HG03159 (cell line): Measurements from ENCODE around the gene GINM1.

Experiments used
- ATAC-seq: cut with Tn5 transposase; IDR thresholded peaks from one replicate; pipeline ENCODE4 v1.9.1; 2021; ENCODE audit warnings: mild to moderate bottlenecking, moderate library complexity; ENCODE audit not compliant: unreplicated experiment

The GINM1 gene, protein sequence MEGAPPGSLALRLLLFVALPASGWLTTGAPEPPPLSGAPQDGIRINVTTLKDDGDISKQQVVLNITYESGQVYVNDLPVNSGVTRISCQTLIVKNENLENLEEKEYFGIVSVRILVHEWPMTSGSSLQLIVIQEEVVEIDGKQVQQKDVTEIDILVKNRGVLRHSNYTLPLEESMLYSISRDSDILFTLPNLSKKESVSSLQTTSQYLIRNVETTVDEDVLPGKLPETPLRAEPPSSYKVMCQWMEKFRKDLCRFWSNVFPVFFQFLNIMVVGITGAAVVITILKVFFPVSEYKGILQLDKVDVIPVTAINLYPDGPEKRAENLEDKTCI

DNA sequence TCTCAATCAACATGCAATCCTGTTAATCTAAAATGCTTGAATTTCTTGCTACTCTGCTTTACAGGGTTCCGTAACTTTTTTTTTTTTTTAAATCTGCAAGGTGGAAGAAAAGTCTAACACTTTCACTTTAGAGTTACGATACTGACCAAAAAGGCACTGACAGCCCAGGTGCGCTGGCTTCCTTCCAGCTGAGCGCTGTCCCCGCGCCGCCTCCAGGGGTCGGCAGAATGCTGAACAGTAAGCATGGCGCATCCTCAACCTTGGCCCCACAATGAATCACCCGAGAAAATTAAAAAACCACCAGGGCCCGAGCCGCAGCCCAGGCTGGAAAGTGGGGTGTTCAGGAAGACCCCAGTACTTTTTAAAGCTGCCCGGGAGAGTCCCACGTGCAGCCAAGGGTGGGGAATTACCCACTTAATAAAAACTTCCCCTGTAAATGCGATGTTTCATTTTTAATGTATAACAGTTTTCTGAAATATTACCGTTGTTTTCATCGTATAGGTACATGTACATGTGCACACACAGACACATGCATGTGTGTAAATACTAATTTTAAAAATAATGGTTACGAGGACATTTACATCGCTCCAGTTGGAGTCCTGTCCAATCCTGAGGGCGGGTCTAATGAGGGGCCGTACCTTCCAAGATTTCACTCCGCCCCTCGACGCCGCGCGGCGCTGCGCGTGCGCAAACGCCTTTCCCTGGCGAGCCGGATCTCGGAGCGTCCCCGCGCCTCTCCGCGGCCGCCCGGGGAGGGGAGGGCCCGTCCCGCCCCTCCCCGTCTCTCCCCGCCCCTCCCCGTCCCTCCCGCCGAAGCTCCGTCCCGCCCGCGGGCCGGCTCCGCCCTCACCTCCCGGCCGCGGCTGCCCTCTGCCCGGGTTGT, at the start of gene GINM1:
TSS of gene GINM1 (plus strand) at position 849 of the 883 bp plus-strand sequence. CDS start 40 bp downstream, outside the sequence.
- ATAC-seq = peak; percentile 77

DNA sequence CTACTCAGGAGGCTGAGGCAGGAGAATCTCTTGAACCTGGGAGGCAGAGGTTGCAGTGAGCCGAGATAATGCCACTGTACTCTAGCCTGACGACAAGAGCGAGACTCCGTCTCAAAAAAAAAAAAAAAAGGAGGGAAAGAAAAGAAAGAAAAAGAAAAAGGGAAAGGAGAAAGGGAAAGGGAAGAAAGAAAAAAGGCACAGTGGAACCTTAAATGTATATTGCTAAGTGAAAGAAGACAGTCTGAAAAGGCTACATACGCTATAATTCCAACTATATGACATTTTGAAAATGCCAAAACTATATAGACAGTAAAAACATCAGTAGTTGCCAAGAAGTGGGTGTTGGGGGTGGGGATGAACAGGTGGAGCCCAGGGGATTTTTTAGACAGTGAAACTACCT, 36.5 kb upstream of the GINM1 start:
- ATAC-seq = no peak

DNA sequence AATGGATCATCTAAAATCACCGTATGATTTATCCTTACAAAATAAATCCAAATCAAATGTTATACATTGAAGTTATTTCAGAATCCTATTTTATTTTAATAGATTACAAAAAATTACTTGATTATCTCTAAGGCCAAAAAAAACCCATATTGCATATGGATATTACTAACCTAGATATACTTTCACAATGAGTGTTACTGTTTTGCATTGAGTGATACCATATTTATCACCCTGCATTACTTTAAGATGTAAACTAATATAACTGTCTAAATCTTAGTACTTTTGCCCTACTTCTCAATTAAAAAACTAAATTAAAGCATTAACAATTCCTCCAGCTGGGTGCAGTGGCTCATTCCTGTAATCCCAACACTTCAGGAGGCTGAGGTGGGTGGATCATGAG, 31.4 kb upstream of the GINM1 start:
- no peak for ATAC-seq

DNA sequence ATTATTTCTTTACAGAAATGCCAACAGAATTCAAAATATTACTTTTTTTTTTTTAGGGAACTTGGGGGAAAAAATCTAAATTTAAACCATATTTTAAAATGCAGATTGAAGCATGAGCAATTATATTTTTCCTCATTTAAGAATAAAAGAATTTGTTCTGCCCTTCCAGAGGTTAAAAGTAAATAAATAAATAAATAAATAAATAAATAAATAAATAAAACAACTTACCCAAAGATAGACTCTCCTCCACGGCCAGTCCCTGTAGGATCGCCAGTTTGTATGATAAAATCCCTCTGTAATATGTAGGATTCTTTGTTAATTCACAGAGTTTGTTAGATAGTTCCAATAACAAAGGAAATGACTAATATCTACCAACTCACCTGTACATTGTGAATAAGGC, 25.0 kb upstream of the GINM1 start:
- no peak for ATAC-seq

DNA sequence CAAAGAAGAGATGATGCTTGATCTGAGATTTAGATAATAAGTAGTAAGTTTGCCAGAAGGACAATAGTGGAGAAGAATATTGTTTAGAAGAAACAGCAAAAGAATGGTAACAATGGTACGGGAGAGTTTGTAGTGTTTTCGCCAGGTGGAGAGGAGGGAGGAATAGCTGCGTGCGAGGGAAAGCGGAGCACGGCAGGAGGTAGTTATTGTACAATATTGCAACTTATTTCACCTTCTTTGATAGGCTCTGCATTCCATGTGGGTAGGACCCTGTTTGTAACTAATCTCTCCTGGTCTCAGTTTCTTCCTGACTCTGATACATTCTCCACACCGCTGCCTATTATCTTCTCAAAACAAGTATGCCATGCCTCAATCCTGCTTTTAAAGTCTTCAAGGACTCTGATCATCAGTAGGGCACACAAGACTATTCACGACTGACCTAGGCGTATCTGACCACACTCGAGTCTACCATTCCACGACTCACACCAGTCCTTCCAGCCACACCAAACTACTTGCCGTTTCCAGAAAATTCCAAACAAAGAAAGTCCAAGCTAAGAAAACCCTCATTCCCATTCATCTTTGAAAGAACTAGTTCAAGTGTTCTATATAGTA, 21.4 kb upstream of the GINM1 start:
- no peak for ATAC-seq

DNA sequence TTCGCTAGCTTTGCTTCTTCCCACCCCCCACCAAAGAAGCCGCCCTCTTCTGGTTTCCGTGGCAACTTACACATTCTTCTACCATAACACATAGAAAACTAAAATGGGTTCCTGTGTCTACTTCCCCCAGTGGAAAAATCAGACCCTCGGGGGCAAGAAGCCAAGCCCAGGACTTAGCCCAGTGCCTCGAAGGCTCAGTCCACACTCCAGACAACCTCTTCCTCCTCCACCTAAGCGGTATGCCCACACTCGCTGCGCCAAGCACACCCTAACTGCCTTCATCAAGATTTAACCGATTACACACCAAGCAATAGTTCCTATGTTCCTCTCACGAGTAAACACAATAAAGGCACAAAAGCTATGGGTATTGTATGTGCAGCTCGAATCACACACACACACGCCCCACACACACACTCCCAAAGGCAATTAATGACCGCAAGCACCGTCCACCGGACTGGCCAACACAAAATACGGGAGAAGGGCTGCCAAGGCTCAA, 20.9 kb upstream of the GINM1 start:
- ATAC-seq = peak; percentile 23

DNA sequence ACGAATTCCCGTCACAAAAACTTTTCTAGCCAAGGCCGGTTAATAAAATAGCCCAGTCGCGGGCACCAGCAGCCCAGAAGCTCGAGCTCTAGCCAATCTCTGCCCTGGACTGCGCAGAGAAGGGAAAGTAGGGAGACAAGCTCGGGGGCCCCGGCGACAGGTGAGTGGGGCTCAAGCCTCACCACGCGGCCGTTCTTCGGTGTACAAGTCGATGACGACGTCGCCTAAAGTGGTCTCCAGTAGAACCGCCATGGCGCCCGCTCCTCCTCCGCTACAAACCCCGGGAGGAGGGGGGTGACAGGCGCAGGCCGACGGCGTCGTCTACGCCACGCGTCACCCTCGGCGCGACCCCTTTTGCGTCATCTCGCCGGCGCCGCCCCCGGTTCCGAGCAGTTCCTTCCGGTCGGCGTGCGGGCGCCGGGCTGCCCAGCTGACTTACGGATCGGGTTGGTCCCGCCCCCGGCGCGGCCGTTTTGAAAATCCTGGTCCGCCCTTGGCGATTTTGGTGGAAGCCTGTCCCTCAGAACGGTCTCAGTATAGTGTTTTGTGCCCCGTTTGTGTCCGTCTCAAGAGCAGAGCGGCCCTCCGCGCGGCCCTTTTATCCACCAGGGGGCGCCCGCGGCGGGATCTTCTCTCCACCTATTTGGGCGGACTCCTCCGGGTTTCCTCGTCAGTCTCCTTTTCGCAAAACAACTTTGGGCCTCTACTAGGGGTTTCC, 20.3 kb upstream of the GINM1 start, which contains the start of gene PPIL4:
TSS of gene PPIL4 (minus strand) at position 290 of the 718 bp plus-strand sequence. CDS start at position 252, 38 bp downstream.
- peak; percentile 87 for ATAC-seq

DNA sequence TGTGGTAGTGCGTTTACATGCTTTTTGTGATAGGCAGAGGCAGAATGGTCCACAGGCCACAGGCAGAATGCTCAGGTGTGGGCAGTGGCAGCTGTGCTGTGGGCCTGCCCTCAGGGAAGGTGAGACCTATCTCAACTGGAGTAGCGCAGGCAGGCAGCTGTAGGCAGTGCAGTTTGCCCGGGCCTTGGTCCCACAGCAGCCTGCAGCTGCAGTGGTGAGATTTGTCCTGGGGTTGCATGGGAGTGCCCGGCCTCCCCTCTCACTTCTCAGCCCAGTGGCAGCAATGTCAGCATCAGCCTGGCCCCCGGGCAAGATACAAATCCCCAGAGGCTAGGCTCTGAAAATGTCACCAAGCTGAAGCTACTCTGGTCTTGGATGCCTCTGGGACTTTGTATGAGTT, 14.3 kb upstream of the GINM1 start:
- no peak for ATAC-seq

DNA sequence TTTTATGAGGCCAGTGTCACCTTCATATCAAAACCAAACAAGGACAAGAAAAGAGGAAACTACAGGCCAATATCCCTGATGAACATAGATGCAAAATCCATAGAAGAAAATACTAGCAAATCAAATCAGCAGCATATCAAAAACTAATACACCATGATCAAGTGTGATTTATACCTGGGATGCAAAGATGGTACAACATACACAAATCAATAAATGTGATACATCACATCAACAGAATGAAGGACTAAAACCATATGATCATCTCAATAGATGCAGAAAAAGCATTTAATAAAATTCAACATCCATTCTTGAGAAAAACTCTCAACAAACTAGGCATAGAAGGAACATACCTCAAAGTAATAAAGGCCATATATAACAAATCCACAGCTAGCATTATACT, 8.1 kb upstream of the GINM1 start:
- no peak for ATAC-seq

DNA sequence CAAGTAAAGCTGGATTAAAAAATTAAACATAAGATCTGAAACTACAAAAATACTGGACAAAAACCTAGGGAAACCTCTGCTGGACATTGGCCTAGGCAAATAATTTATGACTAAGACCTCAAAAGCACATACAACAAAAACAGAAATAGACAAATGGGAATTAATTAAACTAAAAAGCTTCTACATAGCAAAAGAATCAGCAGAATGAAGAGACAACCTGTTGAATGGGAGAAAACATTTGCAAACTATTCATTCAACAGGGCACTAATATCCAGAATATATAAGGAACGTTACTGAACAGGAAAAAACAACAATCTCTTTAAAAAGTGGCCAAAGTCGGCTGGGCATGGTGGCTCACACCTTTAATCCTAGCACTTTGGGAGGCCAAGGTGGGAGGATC, 6.8 kb upstream of the GINM1 start:
- ATAC-seq = no peak

DNA sequence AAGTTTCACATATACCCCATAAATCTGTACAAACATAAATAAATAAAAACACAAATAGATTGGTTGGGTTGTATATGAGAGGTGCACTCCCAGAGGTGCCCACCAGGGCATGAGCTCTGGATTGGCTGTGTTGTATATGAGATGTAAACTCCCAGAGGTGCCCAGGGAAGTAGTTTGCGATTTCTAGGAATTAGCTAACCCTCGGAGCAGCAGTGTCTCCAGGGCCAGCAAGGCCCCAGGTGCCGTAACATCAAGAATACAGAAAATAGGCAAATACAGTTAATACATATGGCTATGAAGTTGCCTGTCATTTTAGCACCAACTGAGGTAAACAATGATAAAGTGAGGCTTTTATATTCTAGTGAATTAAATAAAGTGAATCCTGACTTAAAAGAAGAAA, 5.4 kb upstream of the GINM1 start:
- ATAC-seq = no peak

DNA sequence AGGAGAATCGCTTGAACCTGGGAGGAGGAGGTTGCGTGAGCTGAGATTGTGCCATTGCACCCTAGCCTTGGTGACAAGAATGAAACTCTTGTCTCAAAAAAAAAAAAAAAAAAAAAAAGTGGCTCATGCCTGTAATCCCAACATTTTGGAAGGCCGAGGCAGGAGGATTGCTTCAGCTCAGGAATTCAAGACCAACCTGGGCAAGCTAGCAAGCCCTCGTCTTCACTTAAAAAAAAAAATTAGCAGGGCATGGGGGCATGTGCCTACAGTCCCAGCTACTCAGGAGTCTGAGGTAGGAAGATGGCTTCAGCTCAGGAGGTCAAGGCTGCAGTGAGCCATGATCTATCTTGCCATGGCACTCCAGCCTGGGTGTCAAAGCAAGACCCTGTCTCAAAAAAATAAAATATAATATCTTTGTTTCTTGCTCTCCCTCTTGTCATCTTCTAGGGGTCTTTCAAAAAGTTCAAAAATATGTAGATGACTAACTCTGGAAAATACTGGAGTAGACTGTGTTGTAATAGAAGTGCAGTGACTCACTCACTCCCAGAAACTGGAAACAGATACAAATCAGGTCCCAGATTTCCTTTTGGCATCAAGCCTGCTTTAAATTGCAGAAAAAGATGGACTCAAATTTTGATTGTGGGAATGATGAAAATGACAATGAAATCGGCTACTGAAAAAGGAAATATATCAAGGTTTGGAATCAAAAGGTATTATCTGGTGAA, 2.8 kb upstream of the GINM1 start:
- ATAC-seq = no peak

DNA sequence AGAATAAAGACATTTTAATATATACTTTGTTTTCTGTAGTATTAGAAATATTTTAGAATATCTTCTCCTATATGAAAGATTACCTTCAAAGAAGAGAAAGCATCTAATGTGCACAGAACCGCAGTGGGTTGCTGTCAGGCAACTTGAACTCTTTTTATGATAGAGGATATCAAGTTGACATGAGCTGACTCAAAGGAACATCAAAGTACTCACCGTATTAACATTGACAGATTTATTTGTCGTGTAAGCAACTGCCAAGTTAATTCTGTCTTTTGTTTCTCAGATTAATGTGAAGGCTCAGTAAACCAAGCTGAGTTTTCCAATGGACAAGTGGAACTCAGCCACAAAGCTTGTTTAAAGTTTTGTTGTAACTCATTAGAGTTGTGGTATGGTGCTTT, 2.2 kb upstream of the GINM1 start:
- no peak for ATAC-seq

DNA sequence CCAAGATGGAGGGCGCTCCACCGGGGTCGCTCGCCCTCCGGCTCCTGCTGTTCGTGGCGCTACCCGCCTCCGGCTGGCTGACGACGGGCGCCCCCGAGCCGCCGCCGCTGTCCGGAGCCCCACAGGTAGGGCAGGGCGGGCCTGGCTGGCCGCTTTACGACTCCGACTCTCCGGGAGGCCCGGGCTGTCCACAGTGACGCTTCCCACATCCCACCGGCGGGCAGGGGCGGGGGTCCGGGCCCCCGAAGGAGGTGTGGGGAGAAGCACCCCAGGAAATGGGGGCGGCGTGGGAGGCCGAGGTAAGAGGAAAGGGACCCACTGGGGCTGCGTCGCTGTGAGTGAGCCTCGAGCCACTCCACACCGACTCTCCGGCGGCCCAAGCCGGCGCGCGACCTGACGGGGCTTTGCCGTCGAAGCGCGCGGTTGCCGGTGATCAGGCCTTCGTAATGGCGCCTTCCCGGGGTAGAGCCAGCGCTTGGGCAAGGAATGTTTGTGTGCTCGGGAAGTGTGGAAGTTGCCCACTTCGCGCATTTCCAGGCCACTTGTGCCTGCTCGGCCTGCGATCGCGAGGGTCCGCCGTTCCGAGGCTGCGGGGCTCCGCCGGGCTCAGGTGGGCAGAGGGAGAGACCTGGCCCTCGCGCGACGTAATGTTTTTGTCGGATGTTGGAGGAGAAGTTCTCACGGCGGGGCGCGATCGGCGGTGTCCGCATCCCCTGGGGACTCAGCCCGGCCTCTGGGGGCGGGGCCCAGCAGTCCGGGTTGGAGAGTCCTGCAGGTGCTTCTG, 427 bp downstream of the GINM1 start:
- peak; percentile 15 for ATAC-seq

DNA sequence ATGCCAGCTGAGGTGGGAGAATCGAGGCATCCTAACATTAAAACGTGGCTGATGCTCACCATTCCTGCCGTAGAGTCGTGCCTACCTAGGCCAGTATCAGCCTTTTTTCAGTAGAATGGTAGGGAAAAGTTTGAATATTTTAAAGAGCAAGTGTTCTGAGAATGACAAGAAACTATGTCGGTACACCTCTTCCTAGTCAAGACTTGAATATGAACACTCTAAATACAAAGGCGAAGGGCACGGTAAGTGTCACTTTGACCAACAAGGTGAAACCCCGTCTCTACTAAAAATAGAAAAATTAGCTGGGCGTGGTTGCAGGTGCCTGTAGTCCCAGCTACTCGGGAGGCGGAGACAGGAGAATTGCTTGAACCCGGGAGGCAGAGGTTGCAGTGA, 1.0 kb downstream of the GINM1 start:
- ATAC-seq = no peak

DNA sequence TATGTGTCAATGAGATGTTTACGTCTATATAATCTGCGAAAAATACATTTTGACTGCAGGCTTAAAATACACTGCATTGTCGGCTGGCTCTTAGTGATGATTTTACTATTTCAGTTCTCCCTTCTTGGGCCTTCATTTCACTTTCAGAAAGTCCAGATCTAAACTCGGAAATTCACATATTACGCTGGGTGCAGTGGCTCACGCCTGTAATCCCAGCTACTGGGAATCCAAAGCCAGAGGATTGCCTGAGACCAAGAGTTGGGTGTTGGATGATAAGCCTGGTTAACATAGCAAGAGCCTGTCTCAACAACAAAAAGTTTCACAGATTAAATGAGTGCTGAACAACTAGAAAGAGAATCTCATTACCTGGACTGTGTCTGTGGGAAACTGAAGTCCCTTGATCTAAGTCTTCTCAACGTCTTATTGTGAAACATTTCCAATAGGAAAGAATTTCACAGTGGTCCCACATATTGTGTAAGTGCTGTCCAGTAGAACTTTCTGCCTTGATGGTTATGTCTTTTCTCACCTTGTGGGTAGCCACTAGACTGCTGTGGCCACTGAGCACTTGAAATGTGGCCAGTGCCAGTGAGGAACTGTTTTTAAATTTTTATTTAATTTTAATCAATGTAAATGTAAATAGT, 1.9 kb downstream of the GINM1 start:
- no peak for ATAC-seq

DNA sequence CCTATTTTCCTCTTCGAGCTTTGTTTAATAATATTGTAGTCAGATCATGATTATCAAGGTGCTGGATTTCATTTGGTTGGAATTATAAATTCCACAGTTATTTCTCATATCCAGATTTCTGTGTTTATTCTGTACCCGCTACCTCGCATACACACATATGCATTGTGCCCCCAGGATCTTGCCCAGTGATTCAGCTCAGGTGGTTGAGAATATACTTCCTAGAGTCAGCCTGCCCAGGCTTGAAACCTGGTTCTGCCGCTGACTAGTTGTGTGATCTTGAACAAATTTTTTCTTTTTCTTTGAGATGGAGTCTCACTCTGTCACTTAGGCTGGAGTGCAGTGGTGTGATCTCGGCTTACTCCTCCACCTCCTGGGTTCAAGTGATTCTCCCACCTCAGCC, 14.7 kb downstream of the GINM1 start:
- no peak for ATAC-seq

DNA sequence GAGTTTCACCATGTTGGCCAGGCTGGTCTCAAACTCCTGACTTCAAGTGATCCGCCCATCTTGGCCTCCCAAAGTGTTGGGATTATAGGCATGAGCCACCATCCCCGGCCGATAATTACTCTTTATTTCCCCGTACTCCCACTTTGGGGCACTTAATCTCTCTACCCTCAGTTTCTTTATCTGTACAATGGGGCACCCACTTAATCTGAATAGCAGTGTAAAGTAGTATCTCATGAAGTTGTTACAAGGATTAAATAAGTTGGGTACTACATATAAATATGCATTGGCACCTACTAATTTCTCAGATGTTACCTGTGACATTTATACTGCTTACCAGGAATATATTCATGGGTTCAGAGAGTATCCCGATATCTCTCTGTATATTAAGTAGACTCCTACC, 15.2 kb downstream of the GINM1 start:
- ATAC-seq = no peak

DNA sequence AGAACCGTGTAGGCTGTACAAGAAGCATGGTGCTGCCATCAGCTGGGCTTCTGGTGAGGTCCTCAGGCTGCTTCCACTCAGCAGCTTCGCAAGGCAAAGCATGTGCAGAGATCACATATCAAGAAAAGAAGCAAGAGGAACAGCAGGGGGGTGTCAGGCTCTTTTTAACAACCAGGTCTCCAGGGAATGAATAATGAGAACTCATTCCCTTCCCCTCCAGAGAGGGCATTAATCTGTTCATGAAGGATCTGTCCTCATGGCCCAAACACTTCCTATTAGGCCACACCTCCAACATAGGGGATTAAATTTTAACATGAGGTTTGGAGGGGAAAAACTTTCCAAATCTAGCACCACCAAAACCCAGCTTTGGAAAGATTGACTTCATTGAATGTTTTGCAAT, 20.0 kb downstream of the GINM1 start:
- ATAC-seq = no peak
